NCI-H2227 (cell line): ENCODE measurements around the gene EPHA8.

Experiments used
- DNase-seq: peaks from one replicate; lab custom pipeline; 2025; ENCODE audit not compliant: unreplicated experiment; lab: John Stamatoyannopoulos, UW

The EPHA8 gene

DNA sequence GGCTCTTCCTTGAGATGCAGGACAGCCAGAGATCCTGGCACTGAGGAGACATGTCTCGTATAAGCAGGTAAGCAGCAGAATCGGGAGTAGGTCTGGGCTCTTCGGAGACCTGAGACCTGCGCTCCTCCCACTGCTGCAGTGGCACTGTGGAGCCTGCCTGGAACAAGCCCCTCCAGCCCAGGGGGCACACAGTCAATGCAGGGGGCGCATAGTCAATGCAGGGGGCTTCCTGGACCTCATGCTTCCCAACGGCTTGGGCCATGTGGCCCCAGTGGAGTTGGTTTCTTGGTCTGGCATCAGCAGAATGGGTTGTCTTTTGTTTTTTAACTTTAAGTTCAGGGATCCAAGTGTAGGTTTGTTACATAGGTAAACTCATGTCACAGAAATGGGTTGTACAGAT lies 27.9 kb upstream of the EPHA8 start:
- no peak for DNase-seq

DNA sequence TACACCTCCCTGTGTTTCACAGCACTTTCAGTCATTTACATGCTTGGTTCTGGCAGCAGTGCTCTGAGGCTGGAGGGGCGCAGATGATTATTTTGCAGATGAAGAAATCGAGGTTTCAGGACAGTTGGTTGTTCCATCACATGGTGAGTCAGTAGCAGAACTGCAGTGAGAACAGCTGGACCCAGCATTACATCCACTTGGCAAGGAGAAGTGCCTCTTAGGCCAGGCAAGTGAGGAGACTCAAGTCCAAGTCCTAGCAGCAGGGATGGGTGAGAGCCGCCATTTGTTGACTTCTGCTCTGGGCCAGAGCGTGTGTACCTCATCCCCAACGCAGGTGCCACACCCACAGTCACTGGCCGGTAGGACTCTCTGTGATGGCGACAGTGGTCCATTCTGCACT lies 26.8 kb upstream of the EPHA8 start:
- DNase-seq: no peak

DNA sequence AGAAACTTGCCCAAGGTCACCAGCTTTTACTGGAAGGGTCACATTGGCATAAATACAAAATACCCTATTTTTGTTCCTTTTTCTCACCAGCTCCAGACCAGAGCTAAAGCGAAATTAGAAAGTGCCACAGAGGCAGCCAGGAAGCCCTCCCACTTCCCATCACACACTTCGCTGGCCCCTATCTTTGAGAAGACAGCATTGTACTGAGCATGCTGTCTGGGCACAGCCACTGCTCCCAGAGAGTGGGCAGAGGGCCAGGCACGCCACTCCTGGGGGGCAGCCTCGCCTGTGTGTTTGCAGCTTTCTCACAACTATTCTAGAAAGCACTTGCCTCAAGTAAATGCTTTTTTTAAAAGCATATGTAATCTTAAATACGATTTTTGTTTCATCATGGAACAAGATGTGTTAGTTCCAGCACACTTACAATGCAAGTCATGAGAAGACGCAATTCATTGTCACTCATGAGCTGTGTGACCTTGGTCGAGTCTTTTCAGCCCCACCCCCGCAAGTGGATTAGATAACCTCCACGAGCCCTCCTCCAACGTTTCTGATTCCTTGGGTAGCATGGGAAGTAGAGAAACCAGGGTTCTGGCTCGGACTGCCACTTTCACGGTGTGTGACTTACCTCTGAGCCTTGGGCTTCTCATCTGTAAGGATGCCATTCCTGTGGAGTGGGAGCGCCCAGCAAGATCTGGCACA lies 25.7 kb upstream of the EPHA8 start:
- DNase-seq: no peak

DNA sequence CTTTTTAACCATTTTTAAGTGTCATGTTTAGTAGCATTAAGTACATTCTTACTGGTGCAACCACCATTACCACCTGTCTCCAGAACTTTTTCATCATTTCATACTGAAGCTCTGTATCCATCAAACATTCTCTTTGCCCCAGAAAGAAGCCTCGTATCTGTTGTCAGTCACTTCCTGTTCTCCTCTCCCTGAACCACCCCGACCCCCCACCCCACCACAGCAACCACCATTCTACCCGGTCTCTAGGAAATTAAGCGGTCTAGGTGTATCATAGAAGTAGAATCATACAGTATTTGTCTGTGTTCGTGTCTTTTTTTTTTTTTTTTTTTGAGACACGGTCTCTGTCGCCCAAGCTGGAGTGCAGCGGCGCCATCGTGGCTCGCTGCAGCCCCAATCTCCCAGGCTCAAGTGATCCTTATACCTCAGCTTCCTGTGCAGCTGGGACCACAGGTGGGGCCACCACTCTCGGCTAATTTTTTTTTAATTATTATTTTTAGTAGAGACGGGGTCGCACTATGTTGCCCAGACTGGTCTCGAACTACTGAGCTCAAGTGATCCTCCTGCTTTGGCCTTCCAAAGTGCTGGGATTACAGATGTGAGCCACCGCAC lies 23.7 kb upstream of the EPHA8 start:
- DNase-seq: no peak

DNA sequence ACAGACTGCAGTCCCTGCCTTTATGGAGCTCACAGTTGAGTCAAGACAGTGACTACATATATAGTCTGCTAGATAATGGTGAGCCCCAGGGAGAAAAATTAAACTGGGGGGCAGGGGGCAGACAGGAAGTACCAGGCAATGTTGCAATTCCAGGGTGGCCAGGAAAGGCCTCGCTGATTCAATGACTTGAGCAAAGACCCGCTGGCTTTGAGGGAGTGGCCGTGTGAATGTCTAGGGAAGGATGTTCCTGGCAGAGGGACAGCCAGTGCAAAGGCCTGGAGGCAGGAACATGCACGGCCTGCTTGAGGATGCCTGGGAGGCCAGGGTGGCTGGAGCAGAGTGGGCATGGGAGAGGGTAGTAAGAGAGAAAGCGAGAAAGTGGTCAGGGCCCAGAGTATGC lies 23.0 kb upstream of the EPHA8 start:
- DNase-seq: no peak

DNA sequence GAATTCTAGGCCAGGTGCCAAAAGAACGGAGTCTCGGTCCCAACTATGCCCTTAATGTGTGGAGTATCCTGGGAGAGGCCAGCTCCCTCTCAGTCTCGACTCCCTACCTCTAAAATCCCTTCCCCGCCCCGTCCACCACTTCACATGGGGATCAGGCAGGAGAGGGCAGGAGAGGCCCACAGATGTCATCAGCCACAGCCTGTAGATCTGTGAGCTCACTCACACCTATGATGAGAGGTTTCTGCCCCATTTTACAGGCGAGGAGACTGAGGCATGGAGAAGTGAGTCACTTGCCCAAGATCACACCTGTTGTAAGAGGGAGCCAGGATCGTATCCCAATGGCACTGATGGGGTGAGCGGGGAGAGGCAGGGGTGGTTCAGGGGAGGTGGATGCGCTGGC lies 20.4 kb upstream of the EPHA8 start:
- no peak for DNase-seq

DNA sequence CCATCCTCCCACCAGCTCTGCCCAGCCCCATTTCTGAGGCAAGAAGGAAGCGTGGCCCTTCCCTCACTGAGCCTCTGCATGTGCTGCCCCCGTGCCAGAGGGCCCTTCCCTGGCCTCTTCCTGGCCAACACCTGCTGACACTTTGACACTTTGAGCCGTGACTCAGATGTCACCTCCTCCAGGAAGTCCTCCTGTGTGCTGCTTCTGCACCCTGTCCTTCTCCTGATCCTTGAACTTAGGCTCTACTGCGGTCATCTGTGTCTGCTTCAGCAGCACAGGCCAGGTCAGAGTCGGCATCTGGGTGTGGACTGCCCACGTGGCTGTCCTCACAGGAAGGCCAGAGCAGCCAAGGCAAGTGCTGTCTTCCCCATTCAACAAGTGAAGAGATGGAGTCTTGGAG lies 19.6 kb upstream of the EPHA8 start:
- DNase-seq: no peak

DNA sequence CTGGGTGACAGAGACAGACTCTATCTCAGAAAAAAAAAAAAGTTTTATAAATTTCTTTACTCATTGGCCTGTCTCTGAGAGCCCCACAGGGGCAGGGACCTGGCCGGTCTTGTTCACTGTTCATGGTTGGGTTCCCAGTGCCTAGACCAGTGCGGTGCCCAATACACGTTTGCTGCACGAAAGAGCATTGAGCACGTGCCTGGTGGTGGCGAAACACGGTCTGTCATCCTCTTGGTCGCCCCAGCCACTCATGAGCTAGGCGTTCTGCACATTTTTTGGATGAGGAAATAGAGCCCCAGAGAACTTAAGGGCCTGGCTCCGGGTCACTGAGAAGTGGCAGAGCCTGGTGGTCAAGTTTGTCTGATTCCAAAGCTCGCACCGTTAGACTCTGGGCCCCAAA lies 18.7 kb upstream of the EPHA8 start:
- no peak for DNase-seq

DNA sequence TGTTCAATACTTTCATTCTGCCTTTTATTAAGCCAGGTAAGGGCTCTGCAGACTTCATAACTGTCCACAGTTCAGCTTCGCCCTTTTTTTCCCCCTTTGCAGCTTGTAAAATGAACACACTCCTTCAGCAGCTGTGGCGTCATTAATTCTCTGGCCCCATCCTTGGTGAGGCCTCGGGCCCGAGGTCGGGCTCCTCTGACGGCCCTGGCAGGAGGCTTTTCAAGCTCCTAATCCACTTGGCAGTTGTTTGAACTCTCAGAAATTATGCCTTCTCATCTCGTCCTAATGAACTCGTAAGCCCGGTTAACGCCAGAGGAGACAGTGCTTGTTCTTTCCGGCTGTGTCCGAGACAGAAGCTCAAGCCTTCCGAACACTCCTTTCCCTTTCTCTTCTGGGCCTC lies 18.1 kb upstream of the EPHA8 start:
- no peak for DNase-seq

DNA sequence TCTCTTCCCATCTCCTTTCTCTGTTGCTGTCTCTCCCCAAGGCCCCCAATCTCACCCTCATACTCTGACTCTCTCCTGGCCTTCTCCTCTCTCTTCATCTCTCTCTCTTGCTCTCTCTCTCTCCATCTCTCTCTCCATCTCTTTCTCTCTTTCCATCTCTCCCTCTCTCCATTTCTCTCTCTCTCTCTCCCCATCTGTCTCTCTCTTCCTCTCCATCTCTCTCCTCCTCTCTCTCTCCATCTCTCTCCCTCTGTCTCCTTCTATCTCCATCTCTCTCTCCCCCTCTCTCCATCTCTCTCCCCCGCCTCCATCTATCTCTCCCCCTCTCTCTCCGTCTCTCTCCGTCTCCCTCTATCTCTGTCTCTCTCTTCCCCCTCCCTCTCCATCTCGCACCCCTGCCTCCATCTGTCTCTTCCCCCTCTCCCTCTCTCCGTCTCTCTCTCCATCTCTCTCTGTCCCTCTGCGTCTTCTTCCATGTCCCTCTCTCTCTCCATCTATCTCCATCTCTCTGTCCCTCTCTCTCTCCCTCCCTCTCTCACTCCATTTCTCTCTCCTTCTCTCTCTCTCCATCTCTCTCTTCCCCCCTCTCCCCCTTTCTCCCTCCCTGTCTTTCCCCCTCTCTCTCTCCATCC lies 16.0 kb upstream of the EPHA8 start:
- DNase-seq: no peak

DNA sequence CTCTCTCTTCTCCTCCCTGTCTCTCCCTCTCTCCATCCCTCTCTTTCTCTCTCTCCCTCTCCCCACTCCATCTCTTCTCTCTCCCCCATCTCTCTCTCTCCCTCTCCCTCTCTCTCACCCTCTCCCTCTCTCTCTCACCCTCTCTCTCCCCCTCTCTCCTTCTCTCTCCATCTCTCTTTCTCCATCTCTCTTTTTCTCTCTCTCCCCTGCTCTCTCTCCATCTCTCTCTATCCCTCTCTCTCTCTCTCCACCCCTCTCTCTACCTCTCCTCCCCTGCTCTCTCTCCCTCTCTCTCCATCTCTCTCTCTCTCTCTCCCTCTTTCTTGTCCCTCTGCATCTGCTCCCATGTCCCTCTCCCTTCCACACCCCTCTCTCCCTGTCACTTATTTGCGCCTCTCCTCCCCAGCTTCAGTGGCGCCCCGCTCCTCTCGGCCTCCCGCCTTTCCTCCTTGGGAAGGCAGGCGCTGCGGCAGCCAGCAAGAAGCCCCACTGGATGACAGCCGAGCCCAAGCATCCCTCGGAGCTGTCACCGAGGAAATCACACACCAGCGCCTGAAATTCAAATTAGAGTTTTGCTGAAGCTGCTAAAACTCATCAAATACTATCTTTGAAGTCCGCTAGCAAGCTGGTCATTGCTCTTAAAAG lies 15.3 kb upstream of the EPHA8 start:
- DNase-seq: peak; percentile 31

DNA sequence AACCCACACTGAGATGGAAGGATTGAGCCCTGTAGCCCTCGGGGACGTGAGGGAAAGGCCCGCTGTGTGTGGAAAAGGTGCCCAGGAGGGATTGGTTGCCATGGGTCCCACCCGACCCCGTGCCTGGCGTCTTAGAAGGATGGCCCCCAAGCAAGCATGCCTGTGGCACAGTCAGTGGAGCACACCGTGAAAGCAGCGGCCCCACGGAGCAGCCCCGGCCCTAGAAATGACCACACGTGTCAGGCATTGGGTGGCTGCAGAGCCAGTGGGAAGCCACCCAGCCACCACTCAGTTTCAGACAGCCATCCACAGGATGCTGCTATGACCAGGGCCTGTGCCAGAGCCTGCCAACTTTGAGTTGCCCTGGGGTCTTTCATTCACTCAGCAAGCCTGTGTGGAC lies 13.3 kb upstream of the EPHA8 start:
- DNase-seq: no peak

DNA sequence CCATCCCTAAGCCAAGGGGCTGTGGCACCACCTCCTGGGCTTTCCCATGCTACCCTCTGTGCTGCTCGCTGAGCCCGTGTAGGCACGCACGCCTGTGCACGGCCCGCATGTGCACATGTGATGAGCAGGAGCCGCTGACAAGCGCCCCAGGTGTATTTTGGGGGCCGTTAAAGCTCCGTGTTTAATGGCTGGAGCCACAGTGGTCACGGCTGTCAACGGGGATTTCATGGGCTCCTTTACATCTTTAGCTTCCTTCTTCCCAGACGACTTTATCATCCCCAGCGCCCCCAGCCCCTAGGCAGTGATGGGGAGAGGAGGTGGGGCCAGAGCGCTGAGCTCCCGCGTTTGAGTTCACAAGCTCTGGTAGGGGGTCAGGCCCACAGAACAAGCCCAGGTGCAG lies 11.7 kb upstream of the EPHA8 start:
- no peak for DNase-seq

DNA sequence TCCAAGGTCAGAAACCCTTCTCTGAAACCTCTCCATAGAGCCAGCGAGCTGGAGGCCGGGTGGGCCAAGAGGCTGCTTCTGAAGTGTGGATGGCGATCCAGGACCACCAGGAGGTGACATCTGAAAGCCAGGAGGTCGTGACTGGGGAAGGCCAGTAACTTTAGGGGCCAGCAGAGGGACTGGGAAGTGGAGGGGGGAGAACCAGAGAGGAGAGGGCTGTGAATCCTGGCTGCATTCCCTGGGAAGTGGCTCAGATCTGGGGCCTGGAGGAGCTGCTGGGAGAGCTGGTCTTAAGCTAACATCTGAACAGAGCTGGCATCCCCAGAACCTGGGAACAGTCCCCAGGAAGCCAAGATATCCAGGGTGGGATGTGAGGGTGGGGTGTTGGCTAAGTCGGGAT lies 11.3 kb upstream of the EPHA8 start:
- no peak for DNase-seq

DNA sequence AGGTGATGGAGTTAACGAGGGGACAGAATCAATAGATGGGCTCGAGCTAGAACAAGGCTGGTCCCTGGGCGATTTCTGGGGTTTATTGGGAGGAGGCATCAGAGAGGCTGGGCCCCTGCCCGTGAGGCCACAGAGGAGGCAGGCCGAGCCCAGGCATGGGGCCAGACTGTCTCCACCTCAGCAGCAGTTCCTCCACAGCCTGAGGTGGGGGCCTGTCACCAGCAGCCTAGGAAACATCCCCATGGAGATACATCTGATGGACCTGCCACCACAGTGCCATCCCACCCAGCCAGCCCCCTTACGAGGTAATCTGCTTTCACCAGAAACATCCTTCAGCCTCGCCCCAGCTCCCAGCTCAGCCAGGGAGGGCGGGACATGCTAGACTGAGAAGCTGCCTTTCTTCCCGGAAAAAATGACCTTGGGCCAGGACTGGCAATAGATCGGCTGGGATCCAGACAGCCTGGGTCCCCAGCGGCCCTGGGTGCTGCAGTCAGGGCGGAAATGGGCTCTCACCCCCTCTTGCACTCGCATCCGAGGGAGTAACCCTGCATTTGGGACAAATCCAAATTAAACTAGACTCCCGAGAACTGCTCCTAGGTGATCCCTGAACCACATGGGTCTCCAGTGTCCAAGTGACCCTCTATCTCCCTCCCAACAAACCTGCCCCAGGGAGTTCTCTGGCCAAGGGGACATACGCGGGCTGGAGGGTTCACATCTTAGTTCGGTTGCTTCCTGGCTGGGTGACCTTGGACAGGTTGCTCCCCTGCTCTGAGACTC lies 10.0 kb upstream of the EPHA8 start:
- DNase-seq: no peak

DNA sequence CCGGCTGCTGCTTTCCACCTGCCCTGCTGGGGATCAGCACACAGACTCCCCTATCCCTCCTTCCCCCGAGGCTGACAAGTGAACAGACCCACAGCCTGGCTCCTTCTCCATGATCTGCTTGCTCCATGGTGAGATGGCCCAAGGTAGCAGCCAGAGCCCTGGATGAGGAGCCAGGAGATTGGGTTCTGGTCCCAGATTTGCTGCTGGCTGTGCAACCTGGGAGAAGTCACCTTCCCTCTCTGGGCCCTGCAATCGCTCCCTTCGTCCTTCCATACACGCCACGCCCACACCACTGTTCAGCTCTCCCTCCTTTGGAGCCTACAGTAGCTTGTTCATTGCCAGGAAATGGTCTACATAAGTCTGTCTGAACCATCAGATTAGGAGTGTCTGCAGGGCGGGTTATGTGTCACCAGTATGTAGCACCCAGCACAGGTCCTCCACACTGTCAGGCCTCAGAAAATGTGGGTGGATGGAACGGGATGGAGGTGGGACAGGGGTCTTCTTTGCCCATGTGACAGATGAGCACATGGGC lies 9.2 kb upstream of the EPHA8 start:
- DNase-seq: no peak

DNA sequence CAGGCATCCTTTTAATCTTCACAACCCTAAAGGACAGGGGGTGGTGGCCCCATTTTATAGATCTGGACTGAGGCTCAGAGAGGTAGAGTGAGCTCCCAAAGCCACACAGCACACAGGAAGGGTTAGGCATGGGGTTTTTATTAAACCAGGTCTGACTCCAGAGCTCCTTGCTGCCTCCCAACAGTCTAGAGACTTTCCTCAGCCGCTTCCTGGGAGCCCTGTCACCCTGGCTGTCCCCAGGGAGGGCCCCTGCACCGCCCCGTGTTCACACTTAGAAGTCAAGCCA lies 8.0 kb upstream of the EPHA8 start:
- DNase-seq: no peak

DNA sequence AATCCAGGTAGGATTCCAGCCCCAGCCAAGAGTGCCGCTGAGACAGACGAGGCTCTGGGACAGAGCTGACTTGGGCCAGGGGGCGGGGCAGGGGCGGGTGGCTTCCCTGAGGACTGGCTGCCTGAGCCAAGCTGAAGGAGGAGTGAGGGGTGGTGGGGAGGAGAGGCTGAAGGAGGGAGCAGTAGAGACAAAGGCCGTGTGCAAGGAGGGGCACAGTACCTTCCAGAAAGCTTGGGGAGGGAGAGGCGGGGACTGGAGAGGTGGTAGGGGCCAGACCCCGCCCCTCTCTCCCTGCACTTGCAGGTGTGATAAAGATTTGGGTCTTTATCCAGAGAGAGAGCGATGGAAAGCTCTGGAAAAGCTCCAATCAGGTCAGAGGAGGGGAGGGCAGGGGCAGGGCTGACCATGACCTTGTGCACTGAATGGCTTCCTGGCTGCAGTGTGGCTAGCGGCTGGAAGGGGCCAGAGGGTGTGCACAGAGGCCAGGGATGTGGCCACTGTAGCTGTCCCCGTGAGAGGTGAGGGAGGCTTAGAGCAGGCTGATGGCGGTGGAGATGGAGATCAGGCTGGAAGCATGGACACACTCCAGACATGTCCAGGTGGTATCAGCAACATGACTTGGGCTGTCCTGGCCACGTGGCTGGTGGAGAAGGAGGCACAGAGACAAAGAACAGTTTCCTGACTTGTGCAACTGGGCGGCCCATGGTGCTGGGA lies 6.7 kb upstream of the EPHA8 start:
- DNase-seq: no peak

DNA sequence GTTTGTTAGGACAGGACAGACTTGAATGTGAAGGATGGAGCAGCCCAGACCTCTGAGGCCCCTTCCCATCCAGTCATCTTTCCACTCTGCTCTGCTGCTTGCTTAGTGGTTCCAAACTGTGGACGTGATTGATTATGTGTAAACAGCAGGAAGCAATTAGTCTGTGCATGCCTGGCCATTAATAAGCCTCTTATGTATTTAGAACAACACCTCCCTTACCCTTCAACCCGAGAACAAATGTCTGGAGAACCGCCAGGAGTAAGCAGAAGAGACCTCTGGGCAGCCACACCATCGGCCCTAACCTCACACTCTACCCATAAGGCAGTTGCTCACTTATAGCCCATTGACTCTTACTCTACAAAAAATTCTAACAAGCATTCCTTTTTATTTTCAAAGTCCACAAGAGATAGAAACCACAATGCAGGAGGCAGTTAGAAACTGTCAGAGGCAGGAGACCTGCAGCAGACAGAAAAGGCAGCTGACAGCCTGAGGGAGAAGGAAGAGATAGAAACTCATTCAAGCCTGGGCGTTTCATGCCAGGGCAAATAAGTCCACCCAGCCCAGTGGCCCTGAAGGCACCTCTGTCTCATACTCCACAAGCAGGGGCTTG lies 5.8 kb upstream of the EPHA8 start:
- DNase-seq: no peak
